Measurements from ENCODE around the gene MAST4.

- TF ChIP-seq CTCF (IDR thresholded peaks at IDR 0.05) = no peak
- no peak for TF ChIP-seq POLR2AphosphoS5 (IDR thresholded peaks at IDR 0.05)
These were observed 467.6 kb downstream of the MAST4 start for GRCh38 chr5:67063791-67064190.
